IPS DF 6.9 (cell line): ENCODE results near the gene CSRP1.

Experiments
- DNase-seq: peaks from one replicate; pipeline ENCODE4 v3.0.0-alpha.2; 2013; ENCODE audit warnings: low read depth, low spot score
- H3K27ac ChIP-seq: one replicate; pipeline ENCODE4 v1.5.1; 2013; ENCODE audit warnings: low read length, control low read depth
- H3K27me3 ChIP-seq: 2 replicates; pipeline ENCODE4 v1.6.1; 2013; ENCODE audit warnings: mild to moderate bottlenecking, low read length; ENCODE audit not compliant: control insufficient read depth, insufficient read depth
- H3K36me3 ChIP-seq: 2 replicates; pipeline ENCODE4 v1.6.1; 2013; ENCODE audit warnings: low read length; ENCODE audit not compliant: control insufficient read depth, insufficient read depth
- H3K4me1 ChIP-seq: 2 replicates; pipeline ENCODE4 v1.6.1; 2013; ENCODE audit warnings: low read length; ENCODE audit not compliant: control insufficient read depth, insufficient read depth
- H3K4me3 ChIP-seq: 2 replicates; pipeline ENCODE4 v1.5.1; 2013; ENCODE audit warnings: mild to moderate bottlenecking, low read length
- H3K9me3 ChIP-seq: 2 replicates; pipeline ENCODE4 v1.6.1; 2013; ENCODE audit warnings: low read length, inconsistent platforms; ENCODE audit not compliant: control insufficient read depth, insufficient read depth
- WGBS: extraction: QIAGEN DNeasy Blood & Tissue Kit; methylation state at CpG from one replicate; pipeline ENCODE4 v1.1.7; 2013; ENCODE audit warnings: mixed read lengths, missing lambda C conversion rate; ENCODE audit not compliant: insufficient read length, insufficient coverage; 5-methylcytosine and 5-hydroxymethylcytosine counted together

CSRP1 gene

DNA sequence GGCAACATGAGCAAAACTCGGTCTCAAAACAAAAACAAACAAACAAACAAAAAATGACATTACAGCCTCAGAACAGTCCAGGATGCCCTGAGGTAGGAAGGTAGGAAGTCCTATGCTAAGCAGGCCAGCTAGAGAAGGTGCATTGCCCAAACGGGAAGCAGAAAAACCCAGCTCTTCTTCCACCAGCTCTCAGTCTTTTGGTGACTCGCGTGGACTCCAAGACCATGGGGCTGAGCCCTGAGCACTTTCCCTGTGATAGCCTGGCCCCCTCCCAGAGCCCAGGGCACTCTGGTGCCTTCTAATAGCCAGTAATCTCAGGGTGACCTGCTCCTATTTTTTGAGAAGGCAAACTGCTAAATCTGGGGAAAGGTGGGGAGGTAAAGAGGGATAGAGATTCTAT is 54.1 kb downstream of the CSRP1 start:
- Histone ChIP-seq H3K36me3 (no peaks in the 10 kb centered on the region), H3K4me3 (no peak overlapping the region)
- no peak for DNase-seq

DNA sequence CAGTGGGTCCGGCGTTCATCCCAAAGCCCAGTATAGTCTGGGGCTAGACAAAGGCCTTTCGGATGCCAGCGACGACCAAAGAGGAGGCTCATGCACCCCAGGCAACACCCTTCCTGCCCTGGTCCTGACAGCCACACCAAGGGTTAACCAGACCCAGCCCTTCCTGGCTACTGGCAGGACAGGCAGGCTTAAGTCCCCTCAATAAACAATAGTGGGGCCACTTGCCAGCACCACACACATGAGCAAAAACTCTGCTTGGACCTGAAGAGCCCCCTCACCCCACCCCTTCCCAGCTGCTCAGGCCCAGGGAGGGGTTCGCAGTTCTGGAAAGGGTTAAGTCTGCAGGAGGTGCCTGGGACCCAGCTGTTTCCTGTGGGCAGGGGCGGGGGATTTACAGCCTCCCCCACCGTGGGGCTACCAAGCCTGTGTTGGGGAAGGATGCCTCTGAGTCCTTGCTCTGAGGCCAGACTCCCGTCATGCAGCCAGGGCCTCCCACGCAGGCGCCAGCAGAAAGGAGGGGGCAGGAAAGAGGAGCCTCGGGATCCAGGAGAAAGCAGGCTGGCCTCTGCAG is 56.1 kb downstream of the CSRP1 start:
- Histone ChIP-seq H3K27me3 (no peaks in the 10 kb centered on the region), H3K27ac (no peak overlapping the region), H3K4me1 (peaks cover 9% of the 10 kb centered on the region), H3K9me3 (no peaks in the 10 kb centered on the region), H3K4me3 (no peak overlapping the region), H3K36me3 (no peaks in the 10 kb centered on the region)
- WGBS = no CpG with 5 or more reads among the region's 12 CpGs
- no peak for DNase-seq

More for the DNA sequence above, 54.1 kb downstream of the CSRP1 start:
- Histone ChIP-seq H3K4me1 (peaks cover 9% of the 10 kb centered on the region), H3K9me3 (no peaks in the 10 kb centered on the region), H3K27me3 (no peaks in the 10 kb centered on the region), H3K27ac (no peak overlapping the region)
- no CpG with 5 or more reads among the region's 4 CpGs for WGBS

DNA sequence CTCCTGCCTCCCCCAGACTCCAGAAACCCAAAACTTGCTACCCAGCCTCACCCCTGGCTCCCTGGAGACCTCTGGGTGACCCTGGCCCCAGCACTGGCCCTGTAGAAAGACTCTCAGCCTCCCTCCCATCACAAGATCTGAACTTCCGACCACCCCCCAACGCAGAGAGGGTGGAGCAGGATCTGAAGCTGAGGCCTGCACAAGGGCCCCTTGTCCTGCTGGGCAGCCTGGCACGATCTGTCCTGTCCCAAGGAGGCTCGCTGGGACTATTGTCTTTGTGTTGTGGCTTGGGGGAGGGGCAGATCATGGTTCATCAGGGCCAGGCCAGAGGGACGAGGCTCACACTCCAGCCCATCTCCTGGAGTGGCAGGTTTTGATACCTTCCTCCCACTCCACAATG is 57.9 kb downstream of the CSRP1 start:
- H3K9me3 ChIP-seq = no peaks in the 10 kb centered on the region
- H3K27ac ChIP-seq = no peak overlapping the region
- no peak for DNase-seq
- H3K4me3 ChIP-seq = no peak overlapping the region
- H3K36me3 ChIP-seq = no peaks in the 10 kb centered on the region
- WGBS = no CpG with 5 or more reads among the region's 5 CpGs
- no peaks in the 10 kb centered on the region for H3K27me3 ChIP-seq
- peaks cover 9% of the 10 kb centered on the region for H3K4me1 ChIP-seq

- no peak for DNase-seq
- Histone ChIP-seq H3K36me3 (no peaks in the 10 kb centered on the region), H3K27me3 (no peaks in the 10 kb centered on the region), H3K9me3 (no peaks in the 10 kb centered on the region), H3K27ac (no peak overlapping the region), H3K4me3 (no peak overlapping the region), H3K4me1 (peaks cover 9% of the 10 kb centered on the region)
- WGBS = no CpG with 5 or more reads among the region's 20 CpGs
Measured at GRCh38 chr1:201447903-201448871, 58.7 kb downstream of the CSRP1 start.

DNA sequence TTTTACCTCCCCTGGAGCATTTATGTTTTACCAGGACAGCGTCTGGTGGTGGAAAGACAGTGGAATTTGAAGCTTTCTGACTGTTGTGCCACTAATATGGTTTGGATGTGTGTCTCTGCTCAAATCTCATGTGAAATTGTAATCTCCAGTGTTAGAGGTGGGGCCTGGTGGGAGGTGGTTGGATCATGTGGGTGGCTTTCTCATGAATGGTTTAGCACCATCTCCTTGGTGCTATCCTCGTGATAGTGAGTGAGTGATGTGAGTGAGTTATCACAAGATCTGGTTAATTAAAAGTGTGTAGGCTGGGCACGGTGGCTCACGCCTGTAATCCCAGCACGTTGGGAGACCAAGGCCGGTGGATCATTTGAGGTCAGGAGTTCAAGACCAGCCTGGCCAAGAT is 61.6 kb downstream of the CSRP1 start:
- peaks cover 6% of the 10 kb centered on the region for H3K4me1 ChIP-seq
- H3K4me3 ChIP-seq = no peak overlapping the region
- H3K27ac ChIP-seq = no peak overlapping the region
- no peak for DNase-seq
- H3K9me3 ChIP-seq = no peaks in the 10 kb centered on the region
- no peaks in the 10 kb centered on the region for H3K27me3 ChIP-seq
- H3K36me3 ChIP-seq = no peaks in the 10 kb centered on the region
- WGBS = no CpG with 5 or more reads among the region's 6 CpGs

GRCh38 chr1:201444792-201445191 is 62.1 kb downstream of the CSRP1 start:
- Histone ChIP-seq H3K9me3 (no peaks in the 10 kb centered on the region), H3K4me3 (no peak overlapping the region), H3K36me3 (no peaks in the 10 kb centered on the region), H3K27ac (no peak overlapping the region), H3K27me3 (no peaks in the 10 kb centered on the region), H3K4me1 (peaks cover 6% of the 10 kb centered on the region)
- no CpG with 5 or more reads among the region's 4 CpGs for WGBS
- DNase-seq = no peak

DNA sequence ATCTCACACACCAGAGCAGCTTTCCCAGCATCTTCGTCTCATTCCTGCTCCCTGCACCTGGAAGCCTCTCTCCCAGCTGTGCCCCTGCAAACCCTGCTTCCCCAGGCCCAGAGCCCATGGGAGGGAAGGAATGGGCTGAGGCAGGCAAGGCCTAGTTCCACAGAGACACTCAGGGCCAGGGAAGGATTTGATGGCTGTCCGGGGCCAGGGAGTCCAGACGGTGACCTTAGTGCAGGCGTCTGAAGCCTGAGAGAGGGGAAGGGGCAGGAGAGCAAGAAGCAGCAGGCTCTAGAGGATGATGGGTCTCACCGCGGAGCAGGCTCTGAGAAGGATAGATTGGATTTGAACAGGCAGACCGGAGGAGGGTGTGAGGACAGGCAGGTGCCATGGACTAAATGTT is 63.2 kb downstream of the CSRP1 start:
- Histone ChIP-seq H3K36me3 (no peaks in the 10 kb centered on the region), H3K4me3 (no peak overlapping the region), H3K9me3 (no peaks in the 10 kb centered on the region), H3K4me1 (0 out of 2 replicates have a peak, but pooled peaks cover 1% of the 10 kb centered on the region), H3K27ac (no peak overlapping the region), H3K27me3 (no peaks in the 10 kb centered on the region)
- DNase-seq = no peak
- no CpG with 5 or more reads among the region's 7 CpGs for WGBS

DNA sequence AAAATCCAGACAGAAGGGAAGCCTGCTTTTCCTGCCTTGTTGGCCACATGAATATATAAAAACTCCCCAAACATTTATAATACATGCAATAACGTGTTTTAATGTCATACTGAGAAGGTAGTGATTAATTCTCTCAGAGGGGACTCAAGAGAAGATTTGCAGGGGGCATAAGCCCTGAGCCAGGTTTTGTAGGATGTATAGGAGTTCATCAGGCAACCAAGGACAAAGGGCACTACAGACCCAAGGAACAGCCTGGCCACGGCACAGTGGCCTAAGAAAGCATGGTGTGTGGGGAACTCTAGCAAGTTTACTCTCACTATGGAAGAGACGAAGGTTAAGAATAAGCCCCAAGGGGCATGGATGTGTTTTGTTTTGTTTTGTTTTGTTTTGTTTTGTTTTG is 70.0 kb downstream of the CSRP1 start:
- Histone ChIP-seq H3K4me3 (no peak overlapping the region), H3K9me3 (no peaks in the 10 kb centered on the region), H3K27me3 (no peaks in the 10 kb centered on the region), H3K4me1 (no peaks in the 10 kb centered on the region; the same call in 1 of the 2 replicates), H3K36me3 (no peaks in the 10 kb centered on the region), H3K27ac (no peak overlapping the region)
- no peak for DNase-seq
- WGBS = no CpG with 5 or more reads among the region's 3 CpGs

DNA sequence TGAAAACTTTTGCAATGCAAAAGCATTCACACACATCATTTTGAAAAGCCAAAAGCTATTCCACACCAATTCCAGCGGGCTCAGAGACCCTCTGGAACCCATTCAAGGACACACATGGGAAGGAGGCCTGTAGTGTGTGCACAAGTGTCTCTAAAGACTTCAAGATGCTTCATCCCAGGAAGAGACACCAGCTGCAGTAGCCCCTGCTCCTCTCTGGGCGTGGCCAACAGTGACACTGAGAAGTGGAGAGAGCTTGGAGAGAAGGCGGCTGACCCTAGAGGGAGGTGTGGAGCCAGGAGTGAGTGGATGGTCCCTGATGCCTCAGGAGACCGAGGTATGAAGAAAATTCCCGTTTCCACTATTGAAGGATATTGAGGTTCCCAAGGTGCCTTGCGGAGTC is 70.5 kb downstream of the CSRP1 start:
- Histone ChIP-seq H3K27me3 (no peaks in the 10 kb centered on the region), H3K4me1 (peaks cover under 1% of the 10 kb centered on the region; the same call in 1 of the 2 replicates), H3K4me3 (no peak overlapping the region), H3K36me3 (no peaks in the 10 kb centered on the region), H3K9me3 (no peaks in the 10 kb centered on the region), H3K27ac (no peak overlapping the region)
- no CpG with 5 or more reads among the region's 6 CpGs for WGBS
- DNase-seq = no peak

DNA sequence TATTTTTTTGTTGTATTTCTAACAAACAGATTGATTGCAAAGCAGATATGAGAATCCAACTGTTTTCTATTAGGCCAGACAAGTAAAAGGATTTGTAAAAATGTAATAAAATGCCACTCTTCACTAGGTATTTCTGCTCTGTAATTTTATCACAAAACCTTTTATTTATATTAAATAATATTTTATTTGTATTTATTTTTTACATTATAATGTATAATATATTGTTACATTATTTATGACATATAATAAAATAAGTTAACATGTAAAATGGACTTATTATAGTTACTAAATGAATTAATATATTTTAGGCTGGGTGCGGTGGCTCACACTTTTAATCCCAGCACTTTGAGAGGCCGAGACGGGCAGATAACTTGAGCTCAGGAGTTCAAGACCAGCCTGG is 72.7 kb downstream of the CSRP1 start:
- no peak overlapping the region for H3K4me3 ChIP-seq
- no peak for DNase-seq
- H3K27me3 ChIP-seq = no peaks in the 10 kb centered on the region
- H3K9me3 ChIP-seq = no peaks in the 10 kb centered on the region
- peaks cover 1% of the 10 kb centered on the region; the same call in 1 of the 2 replicates for H3K4me1 ChIP-seq
- no peak overlapping the region for H3K27ac ChIP-seq
- no peaks in the 10 kb centered on the region for H3K36me3 ChIP-seq
- WGBS = no CpG with 5 or more reads among the region's 3 CpGs
